Measurements from ENCODE around the gene BMI1. TPM values are rescaled to one million over a fixed set of nuclear protein-coding genes. Genes with fewer than 3 reads are reported as not detected.

Gene BMI1
- total RNA-seq, 1 donor from 2014 or later, result 41.9 TPM

DNA sequence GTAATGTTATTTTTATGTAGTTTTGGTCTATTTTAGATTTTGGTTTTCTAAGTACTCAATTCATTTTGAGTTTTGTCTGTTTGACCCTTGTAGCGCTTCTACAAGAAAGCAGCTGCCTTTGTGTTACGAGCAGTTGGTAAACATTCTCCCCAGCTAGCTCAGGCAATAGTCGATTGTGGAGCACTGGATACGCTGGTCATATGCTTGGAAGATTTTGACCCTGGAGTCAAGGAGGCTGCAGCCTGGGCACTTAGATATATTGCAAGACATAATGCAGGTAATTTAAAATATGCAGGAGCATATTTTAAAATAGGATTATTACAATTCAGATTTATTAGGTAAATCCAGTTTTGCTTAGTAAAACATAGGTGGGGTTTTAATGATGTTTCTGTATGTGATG, 47.5 kb downstream of the BMI1 start:
- no peak for DNase-seq

GRCh38 chr10:22368981-22369380, 48.1 kb downstream of the BMI1 start:
- no peak for DNase-seq

- no peak for DNase-seq
These were observed 48.7 kb downstream of the BMI1 start for GRCh38 chr10:22369434-22370072.

- no peak for DNase-seq
These were observed 49.4 kb downstream of the BMI1 start for GRCh38 chr10:22370320-22370719.

- DNase-seq, result no peak
These were observed 51.4 kb downstream of the BMI1 start for GRCh38 chr10:22372298-22372697.

DNA sequence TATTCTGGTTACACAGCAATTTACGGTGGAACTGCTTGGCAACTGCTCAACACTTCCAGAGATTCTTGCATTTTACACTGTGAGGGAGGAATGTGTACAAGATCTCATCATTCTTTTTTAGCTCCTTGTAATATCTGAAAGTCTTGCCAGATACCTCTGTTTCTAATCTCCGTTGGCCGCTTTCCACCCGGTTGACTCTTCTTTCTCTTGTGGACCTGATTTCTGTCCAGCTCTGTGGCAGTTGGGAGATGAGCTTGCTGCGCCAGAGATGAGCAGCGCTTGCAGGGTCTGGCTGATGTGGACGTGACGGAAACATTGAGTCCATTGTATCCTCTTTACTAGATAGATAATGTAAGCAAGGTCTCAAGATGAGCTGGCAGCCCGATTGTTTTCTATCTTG, 52.0 kb downstream of the BMI1 start:
- peak; percentile 64 for DNase-seq

DNA sequence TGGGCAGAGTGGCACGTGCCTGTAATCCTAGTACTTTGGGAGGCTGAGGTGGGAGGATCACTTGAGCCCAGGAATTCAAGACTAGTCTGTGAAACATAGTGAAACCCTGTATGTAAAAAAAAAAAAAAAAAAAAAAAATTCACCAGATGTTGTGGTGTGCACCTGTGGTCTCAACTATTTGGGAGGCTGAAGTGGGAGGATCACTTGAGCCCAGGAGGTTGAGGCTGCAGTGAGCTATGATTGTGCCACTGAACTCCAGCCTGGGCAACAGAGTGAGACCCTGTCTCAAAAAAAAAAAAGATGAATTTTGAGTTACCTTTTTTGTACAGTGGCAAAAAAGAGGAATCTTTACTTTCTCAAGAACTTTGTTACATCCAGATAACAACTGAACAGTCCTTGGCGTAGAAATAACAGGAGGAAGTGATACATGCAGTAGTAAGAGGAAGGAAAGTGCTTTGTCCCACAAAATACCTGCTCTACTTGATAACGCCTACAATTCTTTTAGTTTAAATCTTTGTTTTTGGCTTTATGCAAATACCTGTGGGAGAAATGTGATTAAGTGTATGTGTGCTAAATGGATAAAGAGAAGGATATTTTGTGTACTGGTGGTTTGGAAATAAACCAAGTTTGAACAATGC, 53.7 kb downstream of the BMI1 start:
- no peak for DNase-seq

DNA sequence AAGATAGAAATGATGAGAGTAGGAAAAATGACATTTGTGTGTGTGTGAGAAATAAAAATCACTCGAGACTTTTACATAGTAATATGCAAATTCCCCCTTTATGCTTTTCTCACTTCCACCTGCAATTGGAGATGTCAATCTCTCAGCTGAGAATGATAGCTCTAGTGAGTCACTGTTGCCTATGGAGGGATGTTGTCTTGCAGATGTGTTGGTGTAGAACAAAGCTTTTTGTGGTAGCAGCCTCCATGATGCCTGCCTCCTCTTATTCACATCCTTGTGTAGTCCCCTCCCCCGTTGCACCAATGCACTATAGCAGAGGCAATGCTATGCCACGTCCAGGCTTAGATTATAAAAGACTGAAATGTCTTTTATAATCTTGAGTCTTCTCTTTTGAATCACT, 58.2 kb downstream of the BMI1 start:
- DNase-seq, result no peak

Small RNAs within 50 kb of the gene (small RNA-seq; reads per million reads assigned to genes)
- gene AL158211.3 (ENCODE audit: low replicate concordance), result not detected

Other genes with a start within 250 kb of the BMI1 start
- not detected for gene EBLN1, start 103.1 kb upstream of the BMI1 start, total RNA-seq
- gene COMMD3, start 4.7 kb upstream of the BMI1 start, total RNA-seq, result 56.7 TPM
- not detected for gene SPAG6, start 24.4 kb downstream of the BMI1 start, total RNA-seq

Data from skin of body (tissue), 3 donors.